H1 (cell line): ENCODE measurements around the gene SBSN. TPM values are rescaled to one million over a fixed set of nuclear protein-coding genes. Genes with fewer than 3 reads are reported as not detected.
A peak's percentile ranks its signal among the peaks of the same experiment; 100 is the strongest.

Source experiments
- CTCF ChIA-PET: fragments of 300-600 bp; sonication (Branson Sonifier 250); formaldehyde crosslinking; loops from one replicate; lab custom pipeline; 2021; ENCODE audit not compliant: partially characterized antibody; lab: Charles Lee
- POLR2A ChIA-PET: fragments of 300-600 bp; sonication (Branson Sonifier 250); formaldehyde crosslinking; loops from one replicate; lab custom pipeline; 2021; ENCODE audit warnings: inconsistent platforms; ENCODE audit not compliant: partially characterized antibody; lab: Charles Lee
- DNase-seq, 2 experiments: peaks; one replicate each; pipeline versions ENCODE4 v3.0.0 to v3.0.0-alpha.2; 2010 to 2022; ENCODE audit warnings: low spot score in 2 of 2, low read depth in 1 of 2, mixed read lengths in 1 of 2
- FAIRE-seq: peaks from 2 replicates; lab custom pipeline; 2011; peaks lifted over from hg19 to GRCh38; lab: Jason Lieb, UNC
- H2AFZ ChIP-seq: 2 replicates; pipeline ENCODE4 v1.8.1; 2012; ENCODE audit warnings: low read length, inconsistent platforms
- H2AK5ac ChIP-seq: 2 replicates; pipeline ENCODE4 v1.6.1; 2013; ENCODE audit warnings: low read depth, low read length
- H2BK120ac ChIP-seq: replicated peaks from 2 replicates; pipeline ENCODE3; 2013; ENCODE audit warnings: low read depth, low read length, inconsistent platforms
- H2BK12ac ChIP-seq: 2 replicates; pipeline ENCODE4 v1.6.1; 2013; ENCODE audit warnings: low read depth, low read length
- H2BK15ac ChIP-seq: 2 replicates; pipeline ENCODE4 v1.6.1; 2013; ENCODE audit warnings: low read length
- H2BK20ac ChIP-seq: 2 replicates; pipeline ENCODE4 v1.6.1; 2013; ENCODE audit warnings: low read length
- H2BK5ac ChIP-seq: 2 replicates; pipeline ENCODE4 v1.6.1; 2013; ENCODE audit warnings: low read depth, low read length
- H3K14ac ChIP-seq: 2 replicates; pipeline ENCODE4 v1.6.1; 2013; ENCODE audit warnings: inconsistent platforms; ENCODE audit not compliant: insufficient read length
- H3K18ac ChIP-seq: 2 replicates; pipeline ENCODE4 v1.6.1; 2013; ENCODE audit warnings: low read length; ENCODE audit errors: extremely low read depth
- H3K23ac ChIP-seq: 2 replicates; pipeline ENCODE4 v1.6.1; 2013; ENCODE audit warnings: inconsistent platforms; ENCODE audit not compliant: insufficient read length
- H3K23me2 ChIP-seq: 2 replicates; pipeline ENCODE4 v1.6.1; 2013; ENCODE audit warnings: low read depth, low read length
- H3K27ac ChIP-seq: 2 replicates; pipeline ENCODE4 v1.6.1; 2011; ENCODE audit warnings: low read depth, low read length, inconsistent platforms
- H3K27me3 ChIP-seq, 4 experiments: replicated peaks in 1 of 4; 1 replicate in 1 of 4; 2 replicates in 3 of 4; pipeline versions ENCODE4 v1.6.1 to v1.8.1; 2011 to 2013; ENCODE audit warnings: low read length in 3 of 4, mild to moderate bottlenecking in 3 of 4, inconsistent platforms in 2 of 4, mixed read lengths in 2 of 4, moderate library complexity in 1 of 4; ENCODE audit not compliant: control insufficient read depth in 3 of 4, insufficient read depth in 3 of 4; ENCODE audit errors: extremely low read depth in 1 of 4
- H3K36me3 ChIP-seq, 4 experiments: 2 replicates each; pipeline versions ENCODE4 v1.6.1 to v1.8.1; 2011 to 2013; ENCODE audit warnings: mild to moderate bottlenecking in 4 of 4, low read length in 3 of 4, moderate library complexity in 2 of 4, control low read depth in 1 of 4, inconsistent platforms in 1 of 4; ENCODE audit not compliant: insufficient read depth in 4 of 4, control insufficient read depth in 2 of 4
- H3K4ac ChIP-seq: replicated peaks from 2 replicates; pipeline ENCODE3; 2013; ENCODE audit warnings: low read length, low read depth, mixed read lengths, inconsistent platforms; ENCODE audit not compliant: insufficient read length
- H3K4me1 ChIP-seq, 4 experiments: replicated peaks in 1 of 4; 1 replicate in 1 of 4; 2 replicates in 3 of 4; pipeline versions ENCODE4 v1.6.1 to v1.8.1; 2011 to 2013; ENCODE audit warnings: low read length in 3 of 4, inconsistent platforms in 2 of 4, mixed read lengths in 1 of 4; ENCODE audit not compliant: insufficient read depth in 4 of 4, control insufficient read depth in 3 of 4
- H3K4me2 ChIP-seq, 2 experiments: 2 replicates each; pipeline versions ENCODE4 v1.6.1 to v1.8.1; 2011 to 2013; ENCODE audit warnings: low read depth in 2 of 2, low read length in 2 of 2, control low read depth in 1 of 2, inconsistent platforms in 1 of 2, mild to moderate bottlenecking in 1 of 2; ENCODE audit not compliant: insufficient read depth in 1 of 2
- H3K4me3 ChIP-seq, 4 experiments: fragments of 200-600, 300-600 bp in 1 of 4; sonication (generic), shearing (Covaris generic), sonication (Bioruptor Twin) in 1 of 4; 2 replicates each; pipeline versions ENCODE4 v1.5.1 to v1.8.1; 2011 to 2016; ENCODE audit warnings: low read length in 4 of 4, low read depth in 3 of 4, control low read depth in 2 of 4, inconsistent platforms in 2 of 4, mild to moderate bottlenecking in 2 of 4, mixed read lengths in 1 of 4, moderate library complexity in 1 of 4; ENCODE audit not compliant: insufficient read depth in 2 of 4; ENCODE audit errors: extremely low read depth in 1 of 4
- H3K56ac ChIP-seq: replicated peaks from 2 replicates; pipeline ENCODE3; 2013; ENCODE audit warnings: low read depth, mild to moderate bottlenecking, mixed read lengths, low read length, inconsistent platforms; ENCODE audit not compliant: insufficient read length
- H3K79me1 ChIP-seq: 2 replicates; pipeline ENCODE4 v1.6.1; 2013; ENCODE audit warnings: low read depth, low read length, control low read depth
- H3K79me2 ChIP-seq, 2 experiments: 2 replicates each; pipeline versions ENCODE4 v1.6.1 to v1.8.1; 2012 to 2013; ENCODE audit warnings: low read length in 2 of 2, mild to moderate bottlenecking in 2 of 2, inconsistent platforms in 1 of 2; ENCODE audit not compliant: insufficient read depth in 2 of 2, control insufficient read depth in 1 of 2
- H3K9ac ChIP-seq, 4 experiments: replicated peaks in 1 of 4; 1 replicate in 1 of 4; 2 replicates in 3 of 4; pipeline versions ENCODE4 v1.6.1 to v1.8.1; 2011 to 2013; ENCODE audit warnings: low read depth in 3 of 4, low read length in 3 of 4, control low read depth in 2 of 4, mild to moderate bottlenecking in 2 of 4, moderate library complexity in 2 of 4, inconsistent platforms in 1 of 4; ENCODE audit errors: extremely low read depth in 1 of 4
- H3K9me3 ChIP-seq, 2 experiments: 2 replicates each; pipeline versions ENCODE4 v1.6.1 to v1.8.1; 2012 to 2013; ENCODE audit warnings: mild to moderate bottlenecking in 2 of 2, moderate library complexity in 2 of 2, control low read depth in 1 of 2, inconsistent platforms in 1 of 2, low read depth in 1 of 2, low read length in 1 of 2, mixed read lengths in 1 of 2; ENCODE audit not compliant: insufficient read depth in 2 of 2
- H4K20me1 ChIP-seq, 2 experiments: replicated peaks in 1 of 2; 2 replicates each; pipeline versions ENCODE3 to v1.8.1; 2011 to 2013; ENCODE audit warnings: inconsistent platforms in 2 of 2, low read length in 2 of 2, mild to moderate bottlenecking in 1 of 2; ENCODE audit not compliant: insufficient read depth in 2 of 2, control insufficient read depth in 1 of 2
- H4K5ac ChIP-seq: 2 replicates; pipeline ENCODE4 v1.6.1; 2013; ENCODE audit warnings: low read length, low read depth, mixed read lengths, inconsistent platforms; ENCODE audit not compliant: insufficient read length
- H4K8ac ChIP-seq: 2 replicates; pipeline ENCODE4 v1.8.0; 2013; ENCODE audit warnings: mild to moderate bottlenecking, moderate library complexity, low read length, inconsistent platforms; ENCODE audit not compliant: insufficient read depth; ENCODE audit errors: extremely low read depth
- H4K91ac ChIP-seq: replicated peaks from 2 replicates; pipeline ENCODE3; 2013; ENCODE audit warnings: low read length, mixed read lengths, inconsistent platforms; ENCODE audit not compliant: insufficient read length
- BACH1 ChIP-seq: IDR thresholded peaks from 2 replicates; pipeline ENCODE4 v1.6.1; 2012; ENCODE audit warnings: low read length, improper control_type of control experiment
- FOSL1 ChIP-seq: IDR thresholded peaks from 2 replicates; pipeline ENCODE4 v1.6.1; 2011; ENCODE audit warnings: mild to moderate bottlenecking, low read depth, low read length, moderate library complexity; ENCODE audit not compliant: insufficient read depth
- GTF2F1 ChIP-seq: IDR thresholded peaks from 2 replicates; pipeline ENCODE4 v1.6.1; 2012; ENCODE audit warnings: low read depth, low read length, improper control_type of control experiment, borderline replicate concordance
- NANOG ChIP-seq: IDR thresholded peaks from 2 replicates; pipeline ENCODE4 v1.6.1; 2011; ENCODE audit warnings: low read length, low read depth, mild to moderate bottlenecking, inconsistent platforms; ENCODE audit not compliant: insufficient read depth, poor library complexity, severe bottlenecking
- POLR2AphosphoS5 ChIP-seq: IDR thresholded peaks from 2 replicates; pipeline ENCODE4 v1.6.1; 2011; ENCODE audit warnings: low read depth, low read length
- RNF2 ChIP-seq: fragments of 200-900, 300-1000 bp; sonication (generic); IDR thresholded peaks from 2 replicates; pipeline ENCODE4 v1.7.1; 2016; ENCODE audit warnings: borderline replicate concordance, low read depth, mild to moderate bottlenecking, antibody characterized with exemption, low read length; ENCODE audit not compliant: poor library complexity, severe bottlenecking; ENCODE audit errors: missing control alignments
- SAP30 ChIP-seq: fragments of 300-600 bp; sonication (generic); IDR thresholded peaks from 2 replicates; pipeline ENCODE4 v1.7.1; 2012; ENCODE audit warnings: low read length, moderate library complexity, mild to moderate bottlenecking, inconsistent platforms; ENCODE audit not compliant: insufficient read depth, insufficient replicate concordance
- SIN3A ChIP-seq, 2 experiments: IDR thresholded peaks in 1 of 2; conservative IDR thresholded peaks in 1 of 2; 2 replicates each; pipeline ENCODE4 v1.6.1; 2011 to 2012; ENCODE audit warnings: low read length in 2 of 2, improper control_type of control experiment in 1 of 2, low read depth in 1 of 2, mild to moderate bottlenecking in 1 of 2
- SRF ChIP-seq: IDR thresholded peaks from 2 replicates; pipeline ENCODE4 v1.6.1; 2011; ENCODE audit warnings: mild to moderate bottlenecking, low read depth, low read length, moderate library complexity
- TAF7 ChIP-seq: optimal IDR thresholded peaks from 2 replicates; pipeline ENCODE3; 2011; ENCODE audit warnings: low read depth, mild to moderate bottlenecking, inconsistent platforms, low read length, moderate library complexity, borderline replicate concordance
- YY1 ChIP-seq: IDR thresholded peaks from 2 replicates; pipeline ENCODE4 v1.6.1; 2011; ENCODE audit warnings: low read depth, mild to moderate bottlenecking, low read length
- WGBS, 2 experiments: shearing (Covaris generic) in 1 of 2; methylation state at CpG; one replicate each; pipeline versions ENCODE4 v1.1.6 to v1.1.7; 2013 to 2015; ENCODE audit warnings: low lambda C conversion rate in 2 of 2, mixed read lengths in 2 of 2, inconsistent platforms in 1 of 2, low coverage in 1 of 2, missing lambda C conversion rate in 1 of 2; ENCODE audit not compliant: insufficient replicate concordance in 2 of 2, insufficient coverage in 1 of 2, insufficient read length in 1 of 2; ENCODE audit errors: extremely low coverage in 1 of 2, missing lambda C conversion rate in 1 of 2; 5-methylcytosine and 5-hydroxymethylcytosine counted together
- polyA plus RNA-seq, 7 experiments: library from polyadenylated mRNA; depleted of rRNA in 3 of 7; stranded (reverse) in 5 of 7; unstranded in 2 of 7; fragments of >200 nt in 5 of 7; fragments of 200-250 nt in 2 of 7; gene quantifications; 1 replicate in 5 of 7; 2 replicates in 1 of 7; 4 replicates in 1 of 7; pipeline versions ENCODE4 v1.2.1 to v1.2.3, GENCODE V29; 2011 to 2013; ENCODE audit warnings: missing spikeins in 2 of 7, mixed read lengths in 2 of 7
- total RNA-seq: library from RNA; stranded (reverse); fragmentation: NEBNext Ultra II Directional; extraction: Animal tissue kit (Norgen Biotek cat#: 25700); gene quantifications from 2 replicates; pipeline ENCODE4 v1.2.1, GENCODE V29; 2021

Gene SBSN
- total and polyA plus RNA-seq, 2 of the 8 experiments (the other 6 are each of a cell fraction or from before 2014, with no cell fraction given) = not detected

GRCh38 chr19:35553385-35554000, 25.4 kb upstream of the SBSN start:
- H3K23me2 ChIP-seq = peaks cover 4% of the 10 kb centered on the region; the same call in 1 of the 2 replicates
- H3K18ac ChIP-seq = no peak overlapping the region
- no peak overlapping the region for H3K4me2 ChIP-seq
- no peak overlapping the region for H3K27ac ChIP-seq
- no peak overlapping the region for H2AFZ ChIP-seq
- no peak overlapping the region for H2BK20ac ChIP-seq
- peaks cover 3 to 8% of the 10 kb centered on the region in 2 experiments for H4K20me1 ChIP-seq
- 0 out of 2 replicates have a peak overlapping the region, but pooled peaks have one; percentile 72 for H2BK15ac ChIP-seq
- no peak overlapping the region; the same call in 1 of the 2 replicates for H2AK5ac ChIP-seq
- H4K8ac ChIP-seq = no peak overlapping the region
- H3K9me3 ChIP-seq = no peaks in the 10 kb centered on the region
- DNase-seq = no peak
- no peaks in the 10 kb centered on the region for H3K79me1 ChIP-seq
- no peak overlapping the region for H3K4me3 ChIP-seq
- H2BK120ac ChIP-seq = no peak overlapping the region
- H3K14ac ChIP-seq = no peak overlapping the region
- no peak overlapping the region for H4K91ac ChIP-seq
- peaks cover 0 to 2% (median under 1%) of the 10 kb centered on the region in 4 experiments; a peak in 2 of 7 replicates for H3K4me1 ChIP-seq
- WGBS, 2 experiments = 71% methylated on average over 14 of the region's 14 CpGs; no CpG with 5 or more reads in 1 of the 2 experiments
- ChIA-PET CTCF (interaction anchor here (0.6 to 7.7 kb wide), 2 partner anchors 37 to 141 kb away, joined by 3 to 90 read pairs; partner anchors contain the start of gene PMIS2), POLR2A (no interaction called here)
- no peak overlapping the region for H3K4ac ChIP-seq
- H2BK12ac ChIP-seq = peak overlapping the region; percentile 90; the same call in 1 of the 2 replicates
- no peak for FAIRE-seq
- no peak overlapping the region for H3K9ac ChIP-seq
- H3K27me3 ChIP-seq = peaks cover 0 to 6% (median 0%) of the 10 kb centered on the region in 4 experiments; a peak in 2 of 7 replicates
- no peaks in the 10 kb centered on the region for H3K79me2 ChIP-seq
- H2BK5ac ChIP-seq = peak overlapping the region; percentile 44; the same call in 1 of the 2 replicates
- peaks cover 0 to 3% (median 0%) of the 10 kb centered on the region in 4 experiments; a peak in 2 of 8 replicates for H3K36me3 ChIP-seq
- H4K5ac ChIP-seq = no peak overlapping the region
- H3K56ac ChIP-seq = no peak overlapping the region
- no peak overlapping the region for H3K23ac ChIP-seq
- no peak for TF ChIP-seq SAP30
- TF ChIP-seq TAF7 = no peak
- TF ChIP-seq NANOG = no peak
- no peak for TF ChIP-seq BACH1
- no peak for TF ChIP-seq FOSL1
- TF ChIP-seq RNF2 = no peak
- no peak for TF ChIP-seq SRF
- no peak for TF ChIP-seq GTF2F1
- TF ChIP-seq SIN3A (conservative IDR thresholded peaks at IDR 0.05 in 1 of 2, IDR thresholded peaks at IDR 0.05 in 1 of 2; ENCODE audit: low read depth in 1 of 2, low read length in 2 of 2) = no peak
- TF ChIP-seq YY1 = no peak
- no peak for TF ChIP-seq POLR2AphosphoS5
